Glutamatergic neuron (in vitro differentiated cells): Measurements from ENCODE around the gene AMBRA1. TPM values are rescaled to one million over a fixed set of nuclear protein-coding genes. Genes with fewer than 3 reads are reported as not detected.
A peak's percentile ranks its signal among the peaks of the same experiment; 100 is the strongest.

Experiments
- DNase-seq: peaks from one replicate; pipeline ENCODE4 v3.0.0; 2022
- H3K27ac Mint-ChIP-seq: one replicate; pipeline ENCODE4 v1.8.0; 2020; ENCODE audit warnings: mild to moderate bottlenecking, mixed read lengths, inconsistent platforms; ENCODE audit not compliant: unreplicated experiment
- H3K27me3 Mint-ChIP-seq: one replicate; pipeline ENCODE4 v1.8.0; 2020; ENCODE audit warnings: mild to moderate bottlenecking, moderate library complexity, mixed read lengths, inconsistent platforms; ENCODE audit not compliant: unreplicated experiment
- H3K36me3 Mint-ChIP-seq: one replicate; pipeline ENCODE4 v1.8.0; 2020; ENCODE audit warnings: mild to moderate bottlenecking, mixed read lengths, inconsistent platforms; ENCODE audit not compliant: unreplicated experiment
- H3K4me1 Mint-ChIP-seq: one replicate; pipeline ENCODE4 v1.8.0; 2020; ENCODE audit warnings: mild to moderate bottlenecking, low read depth, mixed read lengths, inconsistent platforms; ENCODE audit not compliant: unreplicated experiment
- H3K4me3 Mint-ChIP-seq: one replicate; pipeline ENCODE4 v1.8.0; 2020; ENCODE audit warnings: mild to moderate bottlenecking, mixed read lengths, inconsistent platforms; ENCODE audit not compliant: unreplicated experiment
- H3K9me3 Mint-ChIP-seq: one replicate; pipeline ENCODE4 v1.8.0; 2020; ENCODE audit warnings: mild to moderate bottlenecking, moderate library complexity, mixed read lengths, inconsistent platforms; ENCODE audit not compliant: unreplicated experiment
- CTCF ChIP-seq: fragments of 200-600 bp; sonication (generic); IDR thresholded peaks from one replicate; pipeline ENCODE4 v1.5.0; 2021; ENCODE audit not compliant: partially characterized antibody, unreplicated experiment
- total RNA-seq: library from RNA; stranded (reverse); fragmentation: NEBNext Ultra II Directional; extraction: Animal tissue kit (Norgen Biotek cat#: 25700); gene quantifications from one replicate; pipeline ENCODE4 v1.2.1, GENCODE V29; 2021; ENCODE audit not compliant: unreplicated experiment

AMBRA1 gene
- total RNA-seq, 1 donor from 2014 or later, result 49.0 TPM

- DNase-seq, result no peak
- Mint-ChIP-seq H3K36me3 (no peaks in the 10 kb centered on the region), H3K4me3 (no peak overlapping the region), H3K4me1 (no peaks in the 10 kb centered on the region), H3K9me3 (peaks cover 2% of the 10 kb centered on the region), H3K27ac (no peak overlapping the region), H3K27me3 (no peaks in the 10 kb centered on the region)
- no peak for TF ChIP-seq CTCF
Observed at GRCh38 chr11:46625406-46625805, 31.6 kb upstream of the AMBRA1 start.

- no peaks in the 10 kb centered on the region for H3K36me3 Mint-ChIP-seq
- no peak for TF ChIP-seq CTCF
- no peak for DNase-seq
- H3K27ac Mint-ChIP-seq, result peak overlapping the region; percentile 34
- peaks cover 8% of the 10 kb centered on the region for H3K9me3 Mint-ChIP-seq
- peaks cover 12% of the 10 kb centered on the region for H3K4me1 Mint-ChIP-seq
- peak overlapping the region; percentile 68 for H3K4me3 Mint-ChIP-seq
- H3K27me3 Mint-ChIP-seq, result peaks cover 2% of the 10 kb centered on the region
Observed at GRCh38 chr11:46618837-46619236, 25.0 kb upstream of the AMBRA1 start.

GRCh38 chr11:46617972-46618314 is 24.1 kb upstream of the AMBRA1 start:
- H3K36me3 Mint-ChIP-seq, result no peaks in the 10 kb centered on the region
- no peak for DNase-seq
- H3K9me3 Mint-ChIP-seq, result peaks cover 8% of the 10 kb centered on the region
- peaks cover 2% of the 10 kb centered on the region for H3K27me3 Mint-ChIP-seq
- TF ChIP-seq CTCF, result no peak
- H3K4me3 Mint-ChIP-seq, result peak overlapping the region; percentile 98
- peaks cover 12% of the 10 kb centered on the region for H3K4me1 Mint-ChIP-seq
- H3K27ac Mint-ChIP-seq, result peak overlapping the region; percentile 100

- Mint-ChIP-seq H3K27me3 (peaks cover 2% of the 10 kb centered on the region), H3K36me3 (no peaks in the 10 kb centered on the region), H3K4me3 (peak within 1 kb of the TSS; percentile 98), H3K9me3 (peaks cover 8% of the 10 kb centered on the region), H3K4me1 (peaks cover 12% of the 10 kb centered on the region), H3K27ac (peak within 1 kb of the TSS; percentile 100)
- DNase-seq, result peak; percentile 90
- peak; percentile 76 for TF ChIP-seq CTCF
Observed at GRCh38 chr11:46617134-46617971, 23.5 kb upstream of the AMBRA1 start, which contains the start of the genes ATG13 and HARBI1. Gene ATG13, plus strand, starts transcription at chr11:46617553. Its CDS starts 26,739 bp downstream, at chr11:46644292. Gene HARBI1, minus strand, starts transcription at chr11:46617227. Its CDS starts 990 bp downstream, at chr11:46616237.

GRCh38 chr11:46616551-46617133 is 22.8 kb upstream of the AMBRA1 start:
- no peak for DNase-seq
- peak overlapping the region; percentile 96 for H3K4me3 Mint-ChIP-seq
- H3K9me3 Mint-ChIP-seq, result peaks cover 6% of the 10 kb centered on the region
- H3K4me1 Mint-ChIP-seq, result peaks cover 12% of the 10 kb centered on the region
- TF ChIP-seq CTCF, result no peak
- H3K27me3 Mint-ChIP-seq, result peaks cover 2% of the 10 kb centered on the region
- no peaks in the 10 kb centered on the region for H3K36me3 Mint-ChIP-seq
- H3K27ac Mint-ChIP-seq, result peak overlapping the region; percentile 97
